ENCODE data around the gene CCDC34. TPM values are rescaled to one million over a fixed set of nuclear protein-coding genes. Genes with fewer than 3 reads are reported as not detected.

The CCDC34 gene
- total and polyA plus RNA-seq, 8 donors = 0.89 to 65.8 (median 7.0) TPM; not detected in 1

DNA sequence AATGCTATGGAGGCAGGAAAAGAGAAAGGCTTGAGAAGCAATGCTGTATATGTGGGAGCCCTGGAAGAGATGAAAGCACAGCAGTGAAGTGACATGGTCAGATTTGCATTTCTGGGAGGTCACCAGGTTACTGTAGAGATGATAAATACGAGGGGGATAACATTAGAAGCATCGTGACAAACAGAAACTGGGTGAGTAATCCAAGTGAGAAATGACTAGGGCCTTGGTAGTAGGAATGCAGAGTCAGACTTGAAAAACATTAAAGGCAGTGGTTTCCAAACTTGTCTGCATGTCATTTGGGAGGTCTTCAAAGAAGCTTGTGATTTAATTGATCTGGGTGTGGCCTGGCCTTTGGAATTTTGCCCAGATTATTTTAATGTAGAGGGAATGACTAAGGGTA, 43.9 kb downstream of the CCDC34 start:
- DNase-seq = no peak
- Histone ChIP-seq H3K27ac (no peak overlapping the region), H3K4me1 (peaks cover 0 to 1% (median under 1%) of the 10 kb centered on the region in 4 donors), H3K4me3 (no peak overlapping the region), H3K9me3 (no peaks in the 10 kb centered on the region), H3K36me3 (no peaks in the 10 kb centered on the region), H3K27me3 (no peaks in the 10 kb centered on the region)
- intact Hi-C loops (cut with DNase I; ENCODE audit: low total_unique reads) = no loop called here
- 16 to 45% (median 31%) methylated on average over 2 of the region's 2 CpGs for WGBS, 5 donors
- TF ChIP-seq EP300 (IDR thresholded peaks at IDR 0.05) = no peak
- TF ChIP-seq POLR2A (IDR thresholded peaks at IDR 0.05) = no peak
- TF ChIP-seq POLR2AphosphoS5 (IDR thresholded peaks at IDR 0.05) = no peak
- TF ChIP-seq, protein P1, sequence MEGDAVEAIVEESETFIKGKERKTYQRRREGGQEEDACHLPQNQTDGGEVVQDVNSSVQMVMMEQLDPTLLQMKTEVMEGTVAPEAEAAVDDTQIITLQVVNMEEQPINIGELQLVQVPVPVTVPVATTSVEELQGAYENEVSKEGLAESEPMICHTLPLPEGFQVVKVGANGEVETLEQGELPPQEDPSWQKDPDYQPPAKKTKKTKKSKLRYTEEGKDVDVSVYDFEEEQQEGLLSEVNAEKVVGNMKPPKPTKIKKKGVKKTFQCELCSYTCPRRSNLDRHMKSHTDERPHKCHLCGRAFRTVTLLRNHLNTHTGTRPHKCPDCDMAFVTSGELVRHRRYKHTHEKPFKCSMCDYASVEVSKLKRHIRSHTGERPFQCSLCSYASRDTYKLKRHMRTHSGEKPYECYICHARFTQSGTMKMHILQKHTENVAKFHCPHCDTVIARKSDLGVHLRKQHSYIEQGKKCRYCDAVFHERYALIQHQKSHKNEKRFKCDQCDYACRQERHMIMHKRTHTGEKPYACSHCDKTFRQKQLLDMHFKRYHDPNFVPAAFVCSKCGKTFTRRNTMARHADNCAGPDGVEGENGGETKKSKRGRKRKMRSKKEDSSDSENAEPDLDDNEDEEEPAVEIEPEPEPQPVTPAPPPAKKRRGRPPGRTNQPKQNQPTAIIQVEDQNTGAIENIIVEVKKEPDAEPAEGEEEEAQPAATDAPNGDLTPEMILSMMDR (IDR thresholded peaks at IDR 0.05) = no peak

DNA sequence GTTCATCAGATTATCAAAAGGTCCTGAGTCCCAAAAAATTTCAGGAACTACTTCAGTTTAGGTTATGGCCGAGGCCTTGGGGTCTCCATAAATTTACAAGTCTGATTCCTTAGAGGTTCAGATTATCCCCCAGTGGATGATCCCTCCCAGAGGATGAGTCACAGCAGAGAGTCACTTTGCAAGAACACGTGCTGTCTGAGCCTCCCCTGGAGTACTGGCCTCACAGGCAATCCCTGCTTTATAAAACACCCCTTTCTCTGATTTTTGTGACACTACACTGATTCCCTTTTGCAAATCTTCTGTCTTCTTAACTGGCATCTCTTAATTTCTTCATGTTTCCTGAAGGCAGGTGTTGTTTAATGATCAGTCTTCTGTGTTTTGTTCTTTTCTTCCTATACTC, 45.3 kb downstream of the CCDC34 start:
- intact Hi-C loops (cut with DNase I; ENCODE audit: low total_unique reads) = no loop called here
- no peaks in the 10 kb centered on the region for H3K9me3 ChIP-seq
- H3K4me1 ChIP-seq = peaks cover 0 to 14% (median 7%) of the 10 kb centered on the region in 4 donors
- no peak overlapping the region for H3K27ac ChIP-seq
- H3K27me3 ChIP-seq = no peaks in the 10 kb centered on the region
- H3K36me3 ChIP-seq = no peaks in the 10 kb centered on the region
- WGBS, 5 donors = 76 to 91% (median 86%) methylated on average over 2 of the region's 2 CpGs
- no peak overlapping the region for H3K4me3 ChIP-seq
- no peak for DNase-seq
- TF ChIP-seq, protein P1 (IDR thresholded peaks at IDR 0.05) = no peak

DNA sequence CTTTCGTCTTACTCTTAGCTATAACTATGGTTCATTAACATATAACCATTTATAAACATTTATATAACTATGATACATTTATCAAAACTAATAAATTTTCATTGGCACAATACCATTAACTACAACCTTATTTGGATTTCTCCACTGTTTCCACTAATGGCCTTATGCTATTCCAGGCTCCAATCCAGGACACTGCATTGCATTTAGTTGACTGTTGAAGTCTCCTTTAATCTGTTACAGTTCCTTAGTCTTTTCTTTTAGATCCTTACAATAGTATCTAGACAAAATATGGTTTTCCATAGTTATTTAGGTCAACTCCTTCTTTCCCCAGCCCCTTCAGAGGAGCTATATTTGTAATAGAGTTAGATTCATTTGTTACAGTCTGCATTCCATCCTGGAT, 47.2 kb downstream of the CCDC34 start:
- no peaks in the 10 kb centered on the region for H3K36me3 ChIP-seq
- H3K4me3 ChIP-seq = no peak overlapping the region
- no peaks in the 10 kb centered on the region for H3K9me3 ChIP-seq
- DNase-seq = no peak
- H3K27me3 ChIP-seq = no peaks in the 10 kb centered on the region
- TF ChIP-seq, protein P1 (IDR thresholded peaks at IDR 0.05) = no peak
- TF ChIP-seq EP300 (IDR thresholded peaks at IDR 0.05) (no peak), POLR2A (IDR thresholded peaks at IDR 0.05) (no peak)
- WGBS, 5 donors = 66 to 89% (median 75%) methylated on average over 1 of the region's 1 CpG
- no peak overlapping the region for H3K27ac ChIP-seq
- peaks cover 0 to 29% (median 17%) of the 10 kb centered on the region in 4 donors for H3K4me1 ChIP-seq
- intact Hi-C loops (cut with DNase I; ENCODE audit: low total_unique reads) = no loop called here

DNA sequence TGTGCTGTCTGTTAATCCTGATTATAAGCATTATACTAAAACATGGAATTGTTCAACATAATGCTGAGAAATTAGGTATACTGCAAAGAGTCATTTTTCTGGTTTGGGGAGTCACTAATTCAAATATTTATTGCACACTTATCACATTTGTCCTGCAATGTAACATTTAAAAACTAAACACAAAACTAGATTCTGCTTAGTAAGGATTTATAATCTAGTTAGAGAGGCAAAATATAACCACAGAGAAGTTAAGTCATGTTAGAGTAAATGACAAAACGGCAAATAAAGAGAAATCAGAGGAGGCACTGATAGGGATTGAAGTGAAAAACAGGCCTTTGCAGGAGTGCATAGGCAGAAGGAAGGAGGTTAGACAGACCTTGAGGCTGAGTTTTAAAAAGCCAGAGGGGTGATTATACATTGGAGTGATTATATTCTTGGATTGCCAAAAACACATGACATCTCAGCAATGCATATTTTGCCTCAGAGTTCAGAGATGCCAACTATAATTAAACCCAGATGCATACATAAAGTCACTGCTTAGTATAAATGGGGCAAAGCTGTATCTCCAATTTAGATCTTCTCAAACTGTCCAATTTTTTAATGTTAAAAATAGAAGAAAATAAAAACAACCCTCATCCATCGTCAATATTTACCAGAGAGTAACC, 49.7 kb downstream of the CCDC34 start:
- peaks cover 0 to 33% (median 17%) of the 10 kb centered on the region in 4 donors for H3K4me1 ChIP-seq
- H3K4me3 ChIP-seq = no peak overlapping the region
- intact Hi-C loops (cut with DNase I; ENCODE audit: low total_unique reads) = no loop called here
- H3K27ac ChIP-seq = peak overlapping the region in 2 of 5 donors; percentile 24 to 70
- H3K36me3 ChIP-seq = no peaks in the 10 kb centered on the region
- no peaks in the 10 kb centered on the region for H3K9me3 ChIP-seq
- no peaks in the 10 kb centered on the region for H3K27me3 ChIP-seq
- DNase-seq = no peak
- WGBS, 5 donors = 50 to 64% (median 51%) methylated on average over 2 of the region's 2 CpGs
- TF ChIP-seq POLR2A (IDR thresholded peaks at IDR 0.05) (no peak), POLR2AphosphoS5 (IDR thresholded peaks at IDR 0.05) (no peak), EP300 (IDR thresholded peaks at IDR 0.05) (no peak)
- TF ChIP-seq, protein P1 (IDR thresholded peaks at IDR 0.05) = no peak

All from stomach (tissue), 9 donors.